ENCODE measurements around the gene RNF213. TPM values are rescaled to one million over a fixed set of nuclear protein-coding genes. Genes with fewer than 3 reads are reported as not detected.
"Not testable (repeated sequence)": the region's sequence is repeated elsewhere in the genome, so short reads cannot be mapped to it uniquely, and the experiment has no call there.

The RNF213 gene
- polyA plus RNA-seq, 4 donors: 44.5 to 79.9 (median 61.2) TPM

DNA sequence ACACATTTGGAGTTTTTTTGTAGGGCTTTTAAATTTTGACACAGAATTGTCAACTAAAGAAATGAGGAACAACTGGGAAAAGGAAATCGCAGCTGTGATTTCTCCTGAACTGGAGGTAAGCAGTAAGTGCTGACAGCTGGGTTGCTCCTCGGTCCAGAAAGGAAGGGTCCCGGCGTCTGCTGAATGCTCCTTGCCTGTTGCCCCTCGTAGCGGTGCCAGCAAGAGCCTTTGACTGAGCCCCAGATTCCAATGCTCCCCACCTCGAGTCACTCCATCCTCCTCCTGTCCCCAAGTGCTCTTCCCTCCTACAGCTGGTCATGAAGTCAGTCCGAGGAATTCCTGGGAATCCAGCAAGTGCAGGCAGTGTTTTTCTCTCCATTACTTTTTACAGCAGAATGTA is 122.3 kb downstream of the RNF213 start:
- DNase-seq (ENCODE audit: low read depth in 4 of 4, low spot score in 3 of 4): no peak

- DNase-seq (ENCODE audit: low read depth in 4 of 4, low spot score in 3 of 4): no peak
These were observed 123.7 kb downstream of the RNF213 start for GRCh38 chr17:80384078-80384960.

DNA sequence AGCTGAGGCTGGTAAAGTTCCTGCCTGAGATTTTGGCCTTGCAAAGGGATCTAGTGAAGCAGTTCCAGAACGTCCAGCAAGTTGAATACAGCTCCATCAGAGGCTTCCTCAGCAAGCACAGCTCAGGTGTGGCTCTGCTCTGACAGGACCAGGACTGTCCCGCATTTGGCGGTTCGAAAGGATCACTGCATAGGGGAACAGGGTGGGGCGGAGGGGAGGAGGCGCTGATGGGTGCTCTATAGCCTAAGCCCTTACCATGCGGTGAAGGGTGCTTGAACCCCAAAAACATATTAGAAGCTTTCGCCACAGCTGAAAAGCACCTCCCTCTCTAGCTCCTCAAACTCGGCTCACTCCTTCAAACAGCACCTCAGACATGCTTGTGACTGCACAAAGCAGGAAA is 124.4 kb downstream of the RNF213 start:
- no peak for DNase-seq (ENCODE audit: low read depth in 4 of 4, low spot score in 3 of 4)

DNA sequence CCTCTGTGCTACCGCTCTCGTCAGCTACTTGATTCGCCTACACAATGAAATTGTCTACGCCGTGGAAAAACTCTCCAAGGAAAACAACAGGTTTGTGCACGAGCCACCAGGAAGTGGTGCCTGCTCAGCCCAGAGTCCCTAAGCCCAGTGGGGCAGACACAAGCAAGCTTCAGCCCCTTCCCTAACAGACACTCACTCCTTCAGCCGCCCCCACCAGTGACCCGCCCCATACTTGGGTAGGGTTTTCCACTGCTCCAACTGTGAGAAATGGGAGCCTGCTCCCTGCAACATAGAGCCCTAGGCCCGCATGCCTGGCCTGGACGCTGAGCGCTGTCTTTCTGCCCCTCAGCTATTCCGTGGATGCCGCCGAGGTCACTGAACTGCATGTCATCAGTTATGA is 125.7 kb downstream of the RNF213 start:
- DNase-seq (ENCODE audit: low read depth in 4 of 4, low spot score in 3 of 4): no peak

DNA sequence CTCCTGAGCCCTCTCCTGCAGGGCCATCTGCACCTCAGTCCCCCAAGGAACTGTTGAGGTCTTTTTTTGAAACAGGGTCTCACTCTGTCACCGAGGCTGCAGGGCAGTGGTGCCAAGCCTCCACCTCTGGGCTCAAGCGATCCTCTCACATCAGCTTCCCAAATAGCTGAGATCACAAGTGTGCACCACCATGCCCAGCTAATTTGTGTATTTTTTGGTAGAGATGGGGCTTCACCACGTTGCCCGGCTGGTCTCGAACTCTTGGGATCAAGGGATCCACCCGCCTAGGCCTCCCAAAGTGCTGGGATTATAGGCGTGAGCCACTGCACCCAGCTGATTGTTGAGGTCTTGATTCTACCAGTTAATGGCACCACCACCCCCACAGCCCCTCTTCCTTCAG is 126.4 kb downstream of the RNF213 start:
- no peak for DNase-seq (ENCODE audit: low read depth in 4 of 4, low spot score in 3 of 4)

- DNase-seq (ENCODE audit: low read depth in 4 of 4, low spot score in 3 of 4): no peak
These were observed 127.5 kb downstream of the RNF213 start for GRCh38 chr17:80388175-80388574.

- no peak for DNase-seq (ENCODE audit: low read depth in 4 of 4, low spot score in 3 of 4)
These were observed 127.9 kb downstream of the RNF213 start for GRCh38 chr17:80388601-80389000.

DNA sequence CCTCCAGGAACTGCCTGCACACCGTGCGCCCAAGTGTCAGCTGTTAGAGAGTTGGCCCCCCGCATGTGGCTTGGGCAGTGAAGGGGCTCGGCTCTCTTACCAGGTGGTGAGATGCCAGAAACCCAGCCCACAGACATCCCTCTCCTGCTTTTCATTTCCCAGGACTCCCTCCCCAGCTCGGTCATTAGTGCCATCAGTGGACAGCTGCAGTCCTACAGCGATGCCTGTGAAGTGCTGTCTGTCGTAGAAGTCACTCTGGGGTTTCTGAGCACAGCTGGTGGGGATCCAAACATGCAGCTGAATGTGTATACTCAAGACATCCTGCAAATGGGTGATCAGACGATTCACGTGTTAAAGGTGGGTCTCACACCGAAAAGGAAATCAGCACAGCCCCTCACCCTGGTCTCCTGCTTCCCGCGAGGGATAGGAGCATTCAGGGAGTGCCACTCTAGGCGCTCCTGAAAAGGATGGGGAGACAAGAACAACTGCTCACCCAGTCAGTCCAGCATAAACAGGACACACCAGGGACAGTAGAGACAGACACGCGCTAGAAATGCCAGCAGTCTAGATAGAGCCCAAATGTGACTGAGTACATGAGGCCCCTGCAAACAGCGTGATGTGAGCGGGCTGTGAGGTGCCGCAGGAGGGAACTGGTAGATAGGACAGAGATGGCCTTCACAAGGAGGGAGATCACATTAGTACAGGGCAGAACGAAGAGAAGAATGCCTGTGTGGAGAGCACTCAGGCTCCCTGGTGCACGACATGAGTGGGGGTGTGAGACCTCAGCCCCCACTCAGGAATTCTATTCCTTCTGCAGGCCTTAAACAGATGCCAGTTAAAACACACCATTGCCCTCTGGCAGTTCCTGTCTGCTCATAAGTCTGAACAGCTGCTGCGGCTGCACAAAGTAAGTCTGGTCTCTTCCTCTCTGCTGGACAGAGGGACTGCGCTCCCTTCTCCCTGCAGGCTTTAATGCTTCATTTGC is 128.7 kb downstream of the RNF213 start:
- DNase-seq (ENCODE audit: low read depth in 4 of 4, low spot score in 3 of 4): no peak

GRCh38 chr17:80393241-80393890 is 132.7 kb downstream of the RNF213 start:
- DNase-seq (ENCODE audit: low read depth in 4 of 4, low spot score in 3 of 4): no peak

DNA sequence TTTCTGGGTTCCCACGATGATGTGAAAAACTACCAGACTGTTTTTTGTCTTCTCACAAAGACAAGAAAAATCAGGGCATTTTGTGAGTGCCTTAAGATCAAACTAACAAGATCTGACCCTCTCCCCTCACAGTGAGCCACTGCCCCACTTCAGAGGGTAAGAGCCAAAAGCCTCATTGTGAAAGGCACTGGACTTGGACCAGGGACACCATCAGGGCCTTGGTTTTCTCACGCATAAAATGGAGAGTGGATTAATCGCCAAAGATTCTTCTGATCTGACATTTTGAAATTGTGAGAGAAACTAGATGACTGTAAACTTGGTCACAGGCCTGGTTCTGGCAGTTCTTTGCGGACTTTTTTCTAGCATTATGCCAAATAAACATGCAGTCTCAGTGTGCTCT is 133.3 kb downstream of the RNF213 start:
- no peak for DNase-seq (ENCODE audit: low read depth in 4 of 4, low spot score in 3 of 4)

DNA sequence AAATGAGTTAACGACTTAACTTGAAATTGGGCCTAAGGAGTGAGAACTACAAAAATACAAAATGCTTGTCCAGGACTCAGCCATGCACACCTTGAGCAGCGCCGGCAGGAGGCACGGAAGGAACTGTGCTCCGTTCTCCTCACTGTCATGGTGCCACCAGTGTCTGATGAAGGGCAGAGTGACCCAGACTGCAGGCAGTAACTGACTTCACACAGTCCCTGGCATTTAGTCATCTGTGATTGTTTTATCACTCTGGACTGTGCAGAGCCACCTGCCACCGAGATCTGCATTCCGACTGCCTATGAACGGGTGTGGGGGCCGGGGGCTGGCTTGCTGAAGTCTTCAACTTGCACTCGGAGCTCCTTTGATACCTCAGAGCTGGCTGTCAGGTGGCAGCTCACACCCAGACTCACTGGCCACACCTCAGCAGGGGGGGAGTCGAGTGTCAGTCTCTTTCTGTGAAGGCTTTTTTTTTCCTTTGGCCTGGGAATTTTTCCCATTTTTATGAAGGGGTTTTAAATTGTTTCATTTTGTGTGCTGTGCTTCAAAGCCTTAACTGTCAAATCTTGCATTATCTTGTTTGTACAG is 134.1 kb downstream of the RNF213 start:
- DNase-seq (ENCODE audit: low read depth in 4 of 4, low spot score in 3 of 4): no peak

DNA sequence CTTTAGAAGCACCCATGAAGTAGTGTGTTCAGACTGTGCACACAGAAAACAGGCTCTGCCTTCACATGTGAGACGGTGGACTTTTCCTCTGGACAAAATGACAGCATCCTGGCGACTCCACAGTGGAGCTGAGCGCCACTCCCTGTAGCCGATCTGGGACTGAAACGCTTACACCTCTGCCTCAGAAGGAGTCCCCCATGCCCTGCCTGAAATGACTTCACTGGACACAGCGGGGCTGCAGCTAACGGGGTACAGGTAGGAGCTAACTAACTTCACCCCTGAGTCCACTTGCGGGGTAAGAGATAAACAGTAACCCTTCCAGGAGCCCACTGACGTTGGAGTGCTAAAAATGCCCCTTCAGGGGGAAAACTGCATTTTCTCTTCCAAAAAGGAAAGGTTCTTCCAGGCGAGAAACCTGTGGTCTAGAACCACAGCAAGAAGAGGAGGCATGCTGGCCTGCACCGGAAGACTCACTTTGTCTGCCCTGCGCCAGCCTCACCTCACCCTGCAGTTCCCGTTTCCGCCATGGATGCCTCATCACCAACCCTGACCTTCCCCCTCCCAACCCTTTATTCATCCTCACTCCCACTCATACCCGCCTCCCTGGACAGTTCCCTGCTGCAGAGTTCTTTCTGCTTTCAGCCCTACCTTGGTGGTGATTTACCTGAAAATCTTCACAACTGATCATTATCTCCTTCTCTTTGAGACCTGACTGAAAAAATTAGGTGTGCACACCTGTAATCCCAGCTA is 134.9 kb downstream of the RNF213 start:
- no peak for DNase-seq (ENCODE audit: low read depth in 4 of 4, low spot score in 3 of 4)

DNA sequence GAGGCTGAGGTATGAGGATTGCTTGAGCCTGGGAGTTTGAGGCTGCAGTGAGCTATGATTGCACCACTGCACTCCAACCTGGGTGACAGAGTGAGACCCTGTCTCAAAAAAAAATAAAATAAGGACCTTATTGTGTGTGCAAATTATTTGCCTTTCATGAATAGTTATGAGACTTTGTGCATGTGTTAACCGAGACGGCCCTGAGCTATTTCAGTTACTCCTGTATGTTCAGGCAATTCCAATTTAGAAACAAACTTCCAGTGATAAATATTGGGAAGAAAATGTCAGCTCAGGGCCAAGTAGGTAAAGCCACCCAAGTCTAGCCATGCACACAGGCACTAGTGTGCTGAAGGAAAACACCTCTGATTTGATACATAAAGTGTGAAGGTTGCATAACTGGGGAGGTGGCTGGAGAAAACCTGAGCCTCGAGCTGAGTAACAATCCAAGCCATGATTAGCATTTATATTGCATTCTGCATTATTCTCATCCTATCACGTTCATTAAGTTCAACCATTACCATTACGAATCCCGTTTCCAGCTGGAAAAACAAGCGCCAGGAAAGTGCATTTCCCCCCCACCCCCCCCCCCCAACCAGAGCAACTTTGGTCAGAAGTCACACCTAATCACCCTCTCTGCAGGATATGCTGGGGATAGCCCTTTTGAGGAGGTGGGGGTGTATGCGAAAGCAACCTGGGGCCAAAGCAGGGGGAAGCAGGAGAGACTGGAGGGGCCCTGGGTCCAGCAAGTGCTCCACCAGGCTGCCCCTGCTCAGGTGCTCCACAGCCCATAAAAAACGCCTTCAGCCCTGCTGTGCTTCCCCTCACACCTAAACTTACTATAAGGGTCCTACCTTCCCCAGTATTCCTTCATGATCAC is 135.7 kb downstream of the RNF213 start:
- DNase-seq (ENCODE audit: low read depth in 4 of 4, low spot score in 3 of 4): no peak

DNA sequence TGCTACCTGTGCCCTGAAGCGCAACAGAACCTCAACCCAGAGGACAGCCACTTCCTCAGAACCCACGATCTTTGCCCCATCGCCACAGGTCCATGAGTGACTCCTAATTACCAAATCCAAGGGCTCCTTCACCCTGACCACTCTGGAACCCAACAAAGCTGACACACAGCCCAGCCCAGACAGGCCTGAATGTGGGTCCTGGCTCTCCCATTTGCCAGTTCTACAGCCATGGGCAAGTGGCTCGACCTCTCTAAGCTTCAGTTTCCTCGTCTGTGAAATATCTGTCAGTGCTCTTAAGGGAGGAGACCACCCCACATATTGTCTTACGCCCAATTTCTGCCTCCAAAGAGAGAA is 136.4 kb downstream of the RNF213 start:
- DNase-seq (ENCODE audit: low read depth in 4 of 4, low spot score in 3 of 4): no peak

DNA sequence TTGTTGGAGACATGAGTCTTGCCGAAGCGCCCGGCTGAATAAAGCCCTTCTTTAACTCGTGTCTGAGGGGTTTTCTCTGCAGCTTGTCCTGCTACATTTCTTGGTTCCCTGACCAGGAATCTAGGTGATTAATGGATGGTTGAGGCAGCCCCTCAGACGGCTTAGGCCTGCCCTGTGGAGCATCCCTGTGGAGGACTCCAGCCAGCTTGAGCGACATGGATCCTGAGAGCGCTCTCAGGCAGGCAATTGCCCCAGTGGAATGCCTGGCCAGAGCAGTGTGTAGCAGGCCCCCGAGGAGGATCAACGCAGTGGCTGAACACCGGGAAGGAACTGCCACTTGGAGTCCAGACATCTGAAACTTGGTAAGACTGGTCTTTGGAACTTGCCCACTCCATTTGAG is 137.0 kb downstream of the RNF213 start:
- no peak for DNase-seq (ENCODE audit: low read depth in 4 of 4, low spot score in 3 of 4)

- DNase-seq (ENCODE audit: low read depth in 4 of 4, low spot score in 3 of 4): not testable (repeated sequence)
These were observed 140.4 kb downstream of the RNF213 start for GRCh38 chr17:80401086-80401485.

DNA sequence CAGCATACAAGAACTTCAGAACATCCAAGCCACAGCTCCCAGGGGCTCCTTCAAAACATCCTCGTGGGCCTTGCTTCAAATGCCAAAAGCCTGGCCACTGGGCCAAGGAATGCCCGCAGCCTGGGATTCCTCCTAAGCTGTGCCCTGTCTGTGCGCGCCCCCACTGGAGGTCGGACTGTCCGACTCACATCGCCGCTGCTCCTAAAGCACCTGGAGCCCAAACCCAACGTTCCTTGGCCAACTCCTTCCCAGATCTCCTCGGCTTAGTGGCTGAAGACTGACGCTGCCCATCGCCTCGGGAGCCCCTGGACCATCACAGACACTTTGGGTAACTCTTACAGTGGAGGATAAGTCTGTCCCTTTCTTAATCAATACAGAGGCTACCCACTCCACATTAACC is 141.4 kb downstream of the RNF213 start:
- DNase-seq (ENCODE audit: low read depth in 4 of 4, low spot score in 3 of 4): not testable (repeated sequence)

- DNase-seq (ENCODE audit: low read depth in 4 of 4, low spot score in 3 of 4): no peak
These were observed 142.3 kb downstream of the RNF213 start for GRCh38 chr17:80402959-80403358.

GRCh38 chr17:80406146-80406545 is 145.5 kb downstream of the RNF213 start:
- no peak for DNase-seq (ENCODE audit: low read depth in 4 of 4, low spot score in 3 of 4)
